Measurements from ENCODE around the gene ZSCAN12.

The ZSCAN12 gene

DNA sequence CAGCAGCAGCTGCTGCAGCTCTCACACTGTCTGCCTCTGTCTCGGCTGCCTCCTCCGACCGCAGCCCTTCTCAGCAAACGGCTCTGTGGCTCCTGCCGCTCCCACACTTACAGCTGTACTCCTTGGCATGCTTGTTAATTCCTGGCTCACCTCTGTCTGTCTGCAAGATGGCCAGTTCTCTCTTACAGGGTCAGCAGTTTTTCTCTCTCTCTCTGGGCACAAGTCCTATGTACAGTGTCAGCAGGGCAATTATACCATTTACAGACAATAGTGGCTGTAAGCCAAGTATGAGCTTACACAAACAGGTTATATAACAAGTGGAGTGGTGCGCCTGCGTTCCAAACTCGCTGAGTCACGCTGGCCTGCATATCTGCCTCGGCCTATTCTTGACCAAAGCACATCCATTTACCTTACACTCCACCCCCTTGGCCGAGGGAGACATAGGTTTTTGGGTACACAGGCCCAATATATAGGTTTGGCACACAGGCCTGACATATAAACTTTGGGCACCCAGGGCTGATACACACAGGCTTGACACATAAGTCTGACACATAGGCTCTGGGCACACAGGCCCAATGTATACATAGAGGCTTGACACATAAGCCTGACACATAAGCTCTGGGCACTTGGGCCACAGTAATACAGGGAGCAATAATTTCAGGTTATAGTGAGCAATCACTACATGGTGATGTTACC, 45.4 kb downstream of the ZSCAN12 start:
- no peak for DNase-seq (ENCODE audit: low read depth in 3 of 3)

DNA sequence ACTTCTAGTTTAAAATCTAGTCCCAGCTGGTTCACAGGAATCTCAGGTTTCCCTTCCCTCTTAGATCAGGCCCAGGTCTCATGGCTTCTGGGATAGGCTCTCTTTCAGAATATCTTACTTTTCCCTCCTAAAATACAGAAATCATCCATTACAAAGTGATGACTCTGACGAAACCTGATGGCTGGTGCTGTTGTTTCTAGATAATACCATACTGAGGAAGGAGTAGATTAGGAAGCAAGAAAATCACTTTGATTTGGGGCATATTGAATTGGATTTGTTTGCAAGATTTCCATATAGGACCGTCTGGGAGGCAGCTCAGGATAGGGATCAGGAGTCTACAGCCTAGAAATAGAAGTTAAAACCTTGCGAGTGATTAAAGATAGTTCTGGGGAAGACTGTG, 46.2 kb downstream of the ZSCAN12 start:
- no peak for DNase-seq (ENCODE audit: low read depth in 3 of 3)

DNA sequence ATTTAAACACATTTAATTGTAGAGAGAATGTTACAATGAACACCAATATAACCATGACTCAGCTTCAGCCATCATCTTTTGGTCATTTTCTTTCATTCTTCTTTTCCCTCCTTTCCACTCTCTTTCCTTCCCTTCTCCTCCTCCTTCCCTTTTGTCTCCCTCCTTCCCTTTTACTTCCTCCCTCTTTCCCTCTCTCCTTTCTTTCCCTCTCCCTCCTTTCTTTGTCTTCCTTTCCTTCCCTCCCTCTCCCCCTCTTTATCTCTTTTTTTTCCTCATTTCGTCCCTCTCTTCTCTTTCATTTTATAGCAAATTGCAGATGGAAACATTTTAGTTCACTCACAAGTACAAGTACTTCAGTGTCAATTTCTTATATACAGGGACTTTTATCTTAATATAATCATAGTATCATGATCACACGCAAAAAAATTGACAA, 48.0 kb downstream of the ZSCAN12 start:
- DNase-seq (ENCODE audit: low read depth in 3 of 3): no peak

DNA sequence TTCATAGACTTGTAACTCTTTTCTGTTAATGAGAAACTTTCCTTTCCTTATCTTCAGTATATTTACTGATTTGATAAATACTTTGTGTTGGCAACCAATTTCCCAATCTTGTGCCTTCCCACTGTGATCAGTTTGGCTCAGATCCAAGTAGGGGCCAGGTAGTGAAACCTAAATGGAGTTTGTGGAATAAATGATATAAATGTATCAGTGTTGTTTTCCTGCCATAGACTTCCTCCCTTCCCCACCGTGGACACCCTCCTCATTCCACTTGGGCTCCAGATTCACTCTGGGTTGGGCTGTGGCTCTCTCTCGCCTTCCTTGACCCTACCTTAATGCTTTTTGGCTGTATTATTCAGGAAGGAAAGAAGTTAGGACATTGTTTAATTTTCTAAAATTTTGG, 48.5 kb downstream of the ZSCAN12 start:
- DNase-seq (ENCODE audit: low read depth in 3 of 3): no peak

DNA sequence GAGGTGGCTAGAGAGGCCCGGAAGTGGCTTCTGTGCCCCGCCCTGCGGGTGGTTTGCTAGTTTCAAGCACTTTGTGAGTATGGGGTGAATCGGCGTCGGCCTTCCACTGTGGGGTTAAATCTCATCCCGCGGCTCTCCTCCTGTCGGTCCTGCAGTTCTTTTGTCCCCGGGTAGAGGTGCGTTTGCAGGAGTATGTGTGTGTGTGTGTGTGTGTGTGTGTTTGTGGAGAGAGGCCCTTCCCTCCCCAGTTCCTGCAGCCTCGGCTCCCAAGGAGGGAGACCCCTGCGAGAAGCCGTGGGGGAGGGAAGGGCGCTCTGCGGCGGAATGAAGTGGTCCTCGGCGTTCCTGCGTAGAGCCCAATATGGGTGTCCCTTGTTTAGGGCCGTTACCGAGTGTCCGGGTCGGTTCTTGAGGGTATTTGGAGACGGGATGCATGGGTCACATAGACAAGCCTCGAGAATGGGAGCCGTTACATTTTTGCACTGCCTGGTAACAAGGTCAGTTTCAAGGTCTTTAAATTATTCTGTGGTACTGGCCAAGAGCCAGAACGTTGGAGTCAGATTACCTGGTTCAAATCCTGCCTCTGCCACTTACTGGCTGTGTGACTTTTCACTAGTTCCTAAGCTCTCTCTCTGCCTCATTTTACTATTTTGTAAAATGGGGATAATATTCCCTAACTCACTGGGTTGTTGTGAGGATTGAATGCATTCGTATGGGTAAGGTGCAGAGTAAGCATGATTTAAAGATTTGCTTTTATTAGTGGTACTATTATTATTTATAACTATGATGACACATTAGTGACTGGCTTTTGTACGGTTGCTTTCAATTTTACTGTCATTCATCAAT, 49.4 kb downstream of the ZSCAN12 start, which contains the start of gene ZKSCAN3:
Gene ZKSCAN3, plus strand, starts transcription at position 56 of the 846 bp plus-strand sequence. CDS start 9,640 bp downstream, outside the sequence.
- peak; percentile 65 to 69 (median 65) for DNase-seq (ENCODE audit: low read depth in 3 of 3)

DNA sequence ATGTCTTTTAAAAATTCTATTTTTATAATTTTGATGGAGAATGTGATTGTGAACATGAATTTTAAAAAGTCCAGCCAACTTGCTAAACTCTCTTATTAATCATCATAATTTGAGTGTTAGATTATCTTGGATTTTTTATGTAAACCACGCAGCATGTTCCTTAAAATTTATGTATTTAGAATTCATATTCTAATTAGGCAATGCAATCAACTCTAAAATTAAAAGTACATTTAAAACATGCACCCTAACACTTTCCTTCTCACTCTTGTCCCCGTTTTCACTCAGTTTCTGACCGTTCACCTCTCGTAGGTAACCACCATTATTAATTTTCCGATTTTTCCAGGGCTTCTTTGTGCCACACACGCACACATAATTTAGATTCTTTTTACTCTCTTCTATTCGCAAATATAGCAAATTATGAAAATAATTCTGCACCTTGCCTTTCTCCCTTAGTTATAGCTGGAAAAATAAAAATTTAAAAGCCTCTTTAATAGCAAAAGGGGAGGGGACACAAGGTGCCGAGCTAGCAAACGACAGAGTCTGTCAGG, 50.1 kb downstream of the ZSCAN12 start:
- DNase-seq (ENCODE audit: low read depth in 3 of 3): no peak

DNA sequence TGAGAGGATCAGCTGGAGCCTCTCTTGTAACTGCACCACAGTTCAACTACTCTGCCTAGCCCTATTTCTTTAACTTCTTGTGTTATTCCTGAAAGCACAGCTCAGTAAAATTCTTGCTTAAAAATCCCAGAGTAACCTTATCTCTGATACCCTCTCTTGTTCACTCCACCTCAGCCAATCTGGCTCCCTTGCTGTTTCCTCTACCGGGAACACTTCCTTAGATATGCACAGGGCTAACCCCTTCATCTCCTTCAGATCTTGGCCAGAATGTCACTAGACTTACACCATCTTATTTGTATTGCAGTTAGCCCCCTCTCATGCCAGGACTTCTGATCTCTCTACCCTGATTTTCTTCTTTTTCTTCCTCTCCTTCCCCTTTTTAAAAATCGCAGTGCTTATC, 52.4 kb downstream of the ZSCAN12 start:
- no peak for DNase-seq (ENCODE audit: low read depth in 3 of 3)

DNA sequence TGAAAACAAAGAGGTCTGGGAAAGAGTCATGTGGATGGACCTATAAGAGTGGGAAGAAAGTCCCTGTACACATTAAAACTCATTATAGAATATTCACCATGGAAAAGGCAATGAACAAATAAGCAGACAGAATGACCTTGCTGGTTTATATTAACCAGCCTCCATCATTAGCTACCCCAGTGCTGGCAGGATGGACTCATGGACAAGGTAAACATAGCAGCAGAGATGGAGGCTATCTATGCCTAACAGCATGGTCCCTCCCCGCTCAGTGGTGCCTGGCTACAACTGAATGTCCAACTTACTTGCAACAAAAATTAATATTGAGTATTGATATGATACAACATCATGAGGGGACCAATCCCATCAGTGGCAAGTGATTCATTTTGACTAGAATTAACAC, 54.3 kb downstream of the ZSCAN12 start:
- DNase-seq (ENCODE audit: low read depth in 3 of 3): no peak

DNA sequence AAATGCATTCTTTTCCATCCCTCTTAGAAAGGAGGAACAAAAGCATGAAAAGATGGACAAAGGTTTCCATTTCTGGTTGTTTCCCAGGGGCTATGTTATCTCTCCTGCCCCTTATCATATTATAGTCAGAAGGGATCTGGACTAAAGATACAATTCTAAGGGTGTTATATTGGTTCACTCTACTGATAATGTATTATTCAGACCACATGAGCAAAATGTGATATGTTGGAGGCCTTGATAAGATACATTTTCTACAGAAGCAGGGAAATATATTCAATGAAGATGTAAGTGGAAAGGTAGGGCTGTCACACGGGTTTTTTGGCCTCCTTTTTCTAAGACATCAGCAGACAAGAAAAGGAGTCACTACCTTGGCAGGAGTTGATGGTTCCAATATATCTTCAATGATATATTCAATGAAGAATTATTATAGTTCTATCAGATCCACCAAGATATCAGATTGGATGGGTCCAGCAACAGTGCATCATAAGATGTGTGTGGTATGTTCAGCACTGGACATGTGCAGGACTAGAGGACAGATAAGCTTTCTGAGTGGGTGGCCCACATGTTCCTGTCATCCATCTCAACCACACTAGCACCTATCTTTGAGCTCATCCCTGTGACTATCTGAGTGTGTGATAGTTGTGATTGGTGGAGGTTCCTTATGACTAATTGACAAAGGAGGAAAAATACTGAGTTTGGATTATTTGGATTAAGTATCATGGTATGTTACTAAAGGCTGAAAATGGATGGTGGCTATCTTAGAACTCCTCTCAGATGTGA, 55.5 kb downstream of the ZSCAN12 start:
- DNase-seq (ENCODE audit: low read depth in 3 of 3): no peak

DNA sequence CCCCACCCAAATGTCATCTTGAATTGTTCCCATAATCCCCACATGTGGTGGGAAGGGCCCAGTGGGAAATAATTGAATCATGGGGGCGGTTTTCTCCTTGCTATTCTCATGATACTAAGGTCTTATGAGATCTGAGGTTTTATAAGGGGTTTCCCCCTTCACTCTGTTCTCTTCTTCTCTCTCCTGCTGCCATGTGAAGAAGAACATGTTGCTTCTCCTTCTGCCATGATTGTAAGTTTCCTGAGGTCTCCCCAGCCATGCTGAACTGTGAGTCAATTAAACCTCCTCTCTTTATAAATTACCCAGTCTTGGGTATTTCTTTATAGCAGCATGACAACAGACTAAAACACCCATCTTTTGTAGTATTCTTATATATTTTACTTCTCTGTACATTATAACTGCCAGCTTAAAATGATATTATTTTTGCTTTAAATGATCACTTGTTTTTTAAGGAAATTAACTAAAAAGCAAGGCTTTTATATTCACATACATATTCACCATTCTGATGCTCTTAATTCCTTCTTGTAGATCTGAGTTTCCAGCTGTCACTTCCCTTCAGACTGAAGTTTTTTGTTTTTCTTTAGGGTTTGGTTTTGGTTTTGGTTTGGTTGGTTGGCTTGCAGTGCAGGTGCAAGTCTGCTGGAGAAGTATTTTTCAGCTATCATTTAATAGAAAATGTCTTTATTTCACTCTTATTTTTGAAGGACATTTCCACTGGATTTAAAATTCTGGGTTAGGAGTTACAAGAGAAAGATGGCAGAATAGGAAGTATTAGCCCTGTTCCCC, 59.0 kb downstream of the ZSCAN12 start:
- DNase-seq (ENCODE audit: low read depth in 3 of 3): no peak

DNA sequence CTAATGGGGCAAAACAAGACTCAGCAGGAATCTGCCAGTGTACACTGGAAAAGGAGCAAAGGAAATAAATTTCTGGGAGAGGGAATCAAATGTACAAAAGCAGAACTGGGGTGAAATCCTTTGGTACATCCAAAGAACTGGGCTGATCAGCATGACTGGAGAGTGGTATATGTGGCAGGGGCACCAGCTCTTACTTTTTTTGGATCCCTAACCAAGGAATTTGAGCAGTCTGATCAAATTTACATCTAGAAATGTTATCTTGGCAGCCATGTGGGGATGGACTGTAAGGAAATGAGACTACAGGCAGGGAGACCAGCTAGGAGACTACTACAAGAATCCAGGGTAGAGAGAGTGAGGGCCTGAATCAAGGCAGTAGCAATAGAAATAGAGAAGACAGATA, 62.4 kb downstream of the ZSCAN12 start:
- no peak for DNase-seq (ENCODE audit: low read depth in 3 of 3)

DNA sequence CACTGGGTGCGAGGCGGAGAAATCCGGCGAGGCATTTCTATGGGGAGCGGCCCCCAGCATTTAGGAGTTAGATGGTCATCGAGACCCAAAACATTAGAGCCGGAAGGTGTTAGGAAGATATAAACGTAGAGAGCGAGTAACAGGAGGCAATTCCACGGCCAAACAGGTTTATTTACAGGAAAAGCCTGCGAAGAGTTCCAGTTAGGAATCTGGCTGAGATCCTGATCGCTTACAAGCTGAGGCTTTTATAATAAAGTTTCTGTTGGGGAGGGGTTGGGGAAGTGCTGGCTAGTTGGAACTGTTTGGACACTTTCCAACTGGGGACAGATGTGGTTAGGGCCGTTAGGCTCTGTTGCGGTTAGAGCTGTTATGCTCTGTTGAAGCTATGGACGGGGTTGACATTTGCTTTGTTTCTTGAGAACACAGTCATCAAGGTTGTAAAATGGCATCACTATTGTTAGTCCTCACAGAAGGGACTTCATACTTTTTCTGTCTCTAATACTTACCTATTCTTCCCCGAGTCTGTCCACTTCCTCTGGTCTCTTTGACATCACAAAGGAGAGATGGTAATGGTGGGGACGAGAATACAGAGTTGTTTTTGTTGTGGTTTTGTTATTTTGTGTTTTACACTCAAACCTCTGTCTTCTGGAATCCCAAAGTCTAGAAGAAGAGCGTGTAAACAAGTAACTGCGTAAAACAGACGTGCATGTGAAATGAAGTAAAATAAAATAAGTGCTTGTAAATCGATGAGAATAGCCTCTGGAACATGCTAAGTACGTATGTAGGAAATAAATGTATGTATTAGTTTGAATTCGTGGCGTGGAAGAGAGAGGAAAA, 63.0 kb downstream of the ZSCAN12 start:
- no peak for DNase-seq (ENCODE audit: low read depth in 3 of 3)

DNA sequence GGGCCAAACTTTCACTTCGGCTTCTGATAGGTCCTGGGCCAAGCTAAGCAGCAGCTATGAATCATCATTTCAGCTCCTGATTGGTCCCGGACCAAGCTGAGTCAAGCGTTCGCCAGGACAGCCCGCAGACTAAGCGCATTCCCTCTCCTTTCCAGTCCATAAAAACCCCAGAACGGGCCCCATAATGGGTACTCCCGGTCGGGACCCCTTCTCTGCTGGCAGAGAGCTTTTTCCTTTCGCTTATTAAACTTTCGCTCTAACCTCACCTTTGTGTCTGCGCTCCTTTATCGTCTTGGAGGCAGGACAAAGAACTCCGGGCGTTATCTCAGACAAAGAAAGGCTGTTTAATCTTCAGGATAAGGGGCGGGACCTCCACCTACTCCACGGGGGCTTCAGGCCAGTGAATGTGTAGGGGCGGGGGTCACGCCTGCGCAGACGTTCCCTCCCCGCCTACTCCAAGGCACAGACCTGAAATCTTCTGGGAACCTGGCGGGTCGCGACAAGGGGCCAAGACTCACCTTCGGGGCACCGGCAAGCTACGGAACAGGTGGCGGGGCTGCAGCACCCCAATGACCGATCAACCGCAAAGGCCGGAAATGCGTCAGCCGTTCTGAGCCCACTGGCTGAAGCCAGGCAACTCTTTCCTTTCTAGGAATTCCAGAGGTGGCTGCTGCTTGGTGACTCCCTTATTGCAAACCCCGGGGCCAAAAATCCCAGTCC, 63.8 kb downstream of the ZSCAN12 start, which contains the start of gene ZSCAN31:
Gene ZSCAN31, minus strand, starts transcription at position 585 of the 720 bp plus-strand sequence. CDS start 6,465 bp downstream, outside the sequence.
- peak; percentile 48 to 75 (median 64) for DNase-seq (ENCODE audit: low read depth in 3 of 3)

DNA sequence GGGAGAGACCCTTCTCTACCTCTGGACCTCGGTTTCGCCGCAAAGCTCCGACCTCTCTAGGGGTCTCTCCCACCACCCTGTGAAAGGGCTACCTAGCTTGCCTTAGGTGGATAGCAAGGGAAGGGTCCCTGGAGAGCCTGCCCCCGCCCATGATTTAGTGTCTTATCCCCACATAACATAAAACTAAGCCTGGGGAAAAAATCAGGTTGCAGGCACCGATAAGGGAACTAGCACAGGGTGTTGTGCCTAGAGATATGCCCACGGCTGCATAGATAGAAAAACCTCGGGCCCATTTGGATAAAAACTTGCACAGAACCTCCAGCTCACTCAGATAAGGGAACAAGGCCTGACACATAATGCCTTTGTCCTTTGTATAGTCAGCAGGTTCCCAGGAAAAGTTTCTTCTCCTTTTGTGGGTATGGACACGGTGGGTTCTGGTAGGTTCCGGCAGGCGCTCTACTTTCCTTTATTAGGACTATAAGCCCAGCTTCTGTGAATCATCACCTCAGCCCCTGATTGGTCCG, 64.4 kb downstream of the ZSCAN12 start:
- DNase-seq (ENCODE audit: low read depth in 3 of 3): no peak

DNA sequence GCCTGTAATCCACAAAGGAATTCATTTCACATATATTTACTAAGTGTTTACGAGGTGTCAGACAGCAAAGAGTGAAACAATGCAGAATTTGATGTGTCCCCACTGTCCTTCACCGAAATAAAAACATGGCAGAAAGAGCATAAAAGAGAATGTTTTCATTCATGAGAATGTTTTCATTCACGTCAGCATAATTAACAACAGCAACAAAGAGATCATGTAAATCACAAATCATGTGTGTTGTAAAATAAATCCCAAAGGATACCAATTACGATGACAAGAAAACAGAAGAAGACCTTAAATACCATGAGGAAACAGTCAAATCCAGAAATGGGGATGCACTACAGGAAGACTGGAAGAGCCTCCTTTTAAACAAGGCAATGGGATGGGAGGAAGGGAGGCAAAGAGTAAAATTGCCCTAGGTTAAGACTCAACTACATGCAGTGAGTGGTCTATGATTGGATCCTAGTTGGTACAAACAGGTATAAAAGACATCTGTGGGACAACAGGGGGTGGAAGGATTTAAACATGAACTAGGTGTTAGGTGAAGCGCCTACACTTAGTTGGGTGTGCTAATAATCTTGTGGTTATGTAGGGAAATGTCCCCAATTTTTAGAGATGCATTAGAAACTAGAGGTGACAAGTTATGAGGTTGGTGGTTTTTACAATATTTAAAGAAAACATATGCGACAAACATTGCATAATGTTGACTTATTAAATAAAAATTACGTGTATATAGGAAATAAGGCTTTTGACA, 65.1 kb downstream of the ZSCAN12 start:
- DNase-seq (ENCODE audit: low read depth in 3 of 3): no peak

DNA sequence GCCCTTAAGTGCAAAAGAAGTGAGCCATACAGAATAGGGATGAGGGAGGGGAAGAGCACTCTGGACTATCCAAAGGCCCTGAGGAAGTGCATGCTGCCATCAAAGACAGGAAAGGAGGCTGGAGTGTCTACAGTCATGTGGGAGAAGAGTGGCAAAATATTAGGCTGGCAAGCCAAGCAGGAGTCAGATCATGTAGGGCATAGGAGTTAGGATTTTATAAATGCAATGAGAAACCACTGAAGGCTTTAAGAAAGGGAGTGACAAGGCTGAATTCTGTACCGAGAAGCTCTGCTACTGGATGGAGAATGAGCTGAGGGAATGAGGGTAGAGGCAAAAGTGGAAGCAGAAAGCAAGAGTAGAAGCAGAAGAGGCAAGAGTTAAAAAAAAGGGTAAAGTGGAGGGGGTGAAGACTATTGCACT, 65.9 kb downstream of the ZSCAN12 start:
- DNase-seq (ENCODE audit: low read depth in 3 of 3): no peak

DNA sequence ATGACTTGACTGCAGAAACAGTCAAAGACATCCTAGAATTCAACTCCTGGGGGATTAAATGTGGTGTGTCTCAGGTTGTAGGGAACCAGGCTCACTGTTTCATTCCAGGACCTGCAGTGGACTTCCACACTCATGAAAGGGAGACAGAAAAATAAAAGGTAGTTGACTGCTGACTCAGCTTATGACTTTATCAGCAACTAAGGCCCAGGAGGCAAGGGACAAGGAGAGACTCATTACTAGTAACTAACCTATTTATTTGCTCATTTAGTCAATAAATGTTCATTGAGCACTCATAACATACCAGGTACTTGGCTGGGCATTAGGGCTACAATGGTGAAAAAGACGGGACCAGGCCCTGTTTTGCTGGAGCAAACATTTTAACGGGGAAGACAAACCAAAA, 66.5 kb downstream of the ZSCAN12 start:
- DNase-seq (ENCODE audit: low read depth in 3 of 3): no peak

DNA sequence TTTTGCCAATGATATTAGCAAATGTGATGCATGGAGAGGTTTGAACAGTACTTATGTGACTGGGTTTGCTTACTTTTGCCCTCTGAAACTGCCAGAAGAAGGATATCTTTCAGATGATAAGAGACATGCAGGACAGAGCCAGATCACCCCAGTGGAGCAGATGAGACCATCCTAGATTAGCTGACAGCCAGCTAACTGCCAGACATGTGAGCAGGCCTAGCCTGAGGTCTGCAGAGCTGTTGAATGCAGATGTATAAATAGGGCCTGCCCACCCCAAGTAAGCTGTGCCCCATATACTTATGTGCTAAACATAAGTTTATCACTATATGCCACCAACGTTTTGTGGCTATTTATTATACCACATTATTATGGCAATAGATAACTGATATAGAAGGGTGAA, 69.5 kb downstream of the ZSCAN12 start:
- no peak for DNase-seq (ENCODE audit: low read depth in 3 of 3)
